HL-60/S4 (cell line): Measurements from ENCODE around the gene MRC2.
"Not testable (repeated sequence)": the region's sequence is repeated elsewhere in the genome, so short reads cannot be mapped to it uniquely, and the experiment has no call there.

Experiments
- in situ Hi-C: fragments of 300-500 bp; cut with MboI; formaldehyde crosslinking; loops from 2 replicates; pipeline ENCODE4 v1.14.3; 2022; ENCODE audit warnings: low sequenced_read_pairs

The MRC2 gene

GRCh38 chr17:62696726-62697490 is 69.4 kb downstream of the MRC2 start:
- in situ Hi-C loops, result no loop called here

GRCh38 chr17:62698459-62698858 is 71.0 kb downstream of the MRC2 start:
- in situ Hi-C loops, result not testable (repeated sequence)

DNA sequence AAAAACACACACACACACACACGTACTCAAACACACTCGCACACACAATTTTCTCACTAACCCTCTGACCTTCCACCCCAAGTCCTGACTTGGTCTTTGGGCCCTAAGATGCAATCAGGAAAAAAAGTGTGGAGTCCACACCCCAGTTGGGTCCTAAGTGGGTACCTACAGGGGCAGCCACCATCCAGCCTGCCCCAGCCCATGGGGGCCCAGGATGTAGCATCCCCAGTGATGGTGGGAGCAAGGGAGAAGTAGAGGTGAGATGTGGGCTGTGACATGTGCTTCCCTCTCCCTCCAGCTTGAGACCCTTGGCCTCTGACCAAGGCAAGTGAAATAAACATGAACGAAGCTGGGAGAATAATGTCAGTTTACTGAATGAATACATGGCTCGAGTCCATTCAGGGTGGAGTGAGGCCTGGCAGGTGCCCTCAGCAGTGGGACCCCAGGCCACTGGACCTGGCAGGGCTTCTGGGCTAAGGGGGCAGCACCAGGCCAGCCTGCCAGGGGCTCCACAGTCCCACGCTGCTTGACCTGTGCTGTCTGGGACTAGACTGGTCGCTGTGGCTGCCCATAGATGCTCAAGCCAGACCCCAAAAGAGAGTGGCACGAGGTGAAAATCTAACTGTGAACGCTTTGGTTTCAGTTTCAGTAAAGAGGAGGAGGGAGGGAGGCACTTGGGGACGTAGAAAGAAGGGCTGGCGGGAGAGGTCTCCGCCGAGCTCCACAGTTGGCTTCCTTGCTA is 73.7 kb downstream of the MRC2 start:
- in situ Hi-C loops, result loop anchor here (10.0 to 25.0 kb wide), 2 partner anchors 261 to 714 kb away; partner anchors contain the start of gene TANC2

- in situ Hi-C loops, result loop anchor here (10.0 to 25.0 kb wide), 2 partner anchors 261 to 713 kb away; partner anchors contain the start of gene TANC2
These were observed 74.2 kb downstream of the MRC2 start for GRCh38 chr17:62701706-62702085.

GRCh38 chr17:62702746-62703260 is 75.3 kb downstream of the MRC2 start:
- in situ Hi-C loops, result loop anchor here (10.0 to 25.0 kb wide), 2 partner anchors 259 to 712 kb away; partner anchors contain the start of gene TANC2

DNA sequence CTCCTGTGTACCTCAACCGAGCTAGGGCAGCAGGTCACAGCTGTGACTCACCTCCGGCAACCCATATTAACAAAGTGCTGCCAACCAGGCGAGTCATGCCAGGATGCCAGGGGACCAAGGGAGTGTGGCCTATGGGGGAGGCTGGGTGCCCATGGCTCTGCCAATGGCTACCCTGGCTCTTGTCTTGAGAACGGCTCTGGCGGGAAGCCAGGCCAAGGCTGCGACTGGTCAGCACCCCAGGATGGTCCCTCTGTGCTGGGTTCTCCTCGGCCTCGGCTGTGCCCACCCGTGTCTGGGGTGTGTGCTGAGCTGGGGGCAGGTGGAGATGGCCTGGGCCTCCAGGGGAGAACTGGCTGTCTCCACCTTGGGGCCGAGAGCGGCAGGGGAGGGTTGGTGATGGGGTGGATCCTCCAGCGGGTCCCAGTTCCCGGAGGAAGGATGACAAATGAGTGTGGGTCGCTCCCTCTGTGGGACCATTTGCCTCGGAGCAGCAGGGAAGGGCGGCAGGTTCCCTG is 75.8 kb downstream of the MRC2 start:
- in situ Hi-C loops, result loop anchor here (10.0 to 25.0 kb wide), 2 partner anchors 259 to 711 kb away; partner anchors contain the start of gene TANC2

DNA sequence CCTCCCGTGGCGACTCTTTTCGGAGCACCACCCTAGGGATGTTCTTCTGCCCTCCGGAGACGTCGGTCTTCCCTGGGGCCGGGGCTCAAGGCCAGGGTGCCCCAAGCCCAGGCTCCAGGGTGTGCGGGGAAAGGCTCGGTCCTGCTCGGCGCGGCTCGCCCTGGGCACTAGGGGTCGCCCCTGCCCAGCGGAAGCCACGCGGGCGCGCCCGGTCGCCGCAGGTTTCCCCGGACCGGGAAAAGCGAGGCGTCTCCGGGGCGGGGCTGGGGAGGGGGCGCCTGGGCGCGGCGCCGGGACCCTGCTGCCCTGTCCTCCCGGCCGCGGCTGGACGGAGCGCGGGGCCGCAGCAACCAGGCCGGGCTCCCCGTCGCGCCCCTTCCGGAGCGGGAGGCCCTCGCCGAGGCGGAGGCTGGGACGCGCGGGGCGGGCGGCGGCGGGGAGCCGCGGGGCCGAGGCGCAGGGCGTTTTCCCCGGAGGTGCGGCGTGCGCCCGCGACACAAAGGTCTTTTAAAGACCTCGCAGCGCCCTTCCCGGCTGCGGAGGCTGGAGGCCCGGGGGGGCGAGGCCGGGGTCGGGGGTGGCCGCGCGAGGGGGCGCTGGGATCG is 76.4 kb downstream of the MRC2 start:
- in situ Hi-C loops, result loop anchor here (10.0 to 25.0 kb wide), 2 partner anchors 258 to 711 kb away; partner anchors contain the start of gene TANC2

DNA sequence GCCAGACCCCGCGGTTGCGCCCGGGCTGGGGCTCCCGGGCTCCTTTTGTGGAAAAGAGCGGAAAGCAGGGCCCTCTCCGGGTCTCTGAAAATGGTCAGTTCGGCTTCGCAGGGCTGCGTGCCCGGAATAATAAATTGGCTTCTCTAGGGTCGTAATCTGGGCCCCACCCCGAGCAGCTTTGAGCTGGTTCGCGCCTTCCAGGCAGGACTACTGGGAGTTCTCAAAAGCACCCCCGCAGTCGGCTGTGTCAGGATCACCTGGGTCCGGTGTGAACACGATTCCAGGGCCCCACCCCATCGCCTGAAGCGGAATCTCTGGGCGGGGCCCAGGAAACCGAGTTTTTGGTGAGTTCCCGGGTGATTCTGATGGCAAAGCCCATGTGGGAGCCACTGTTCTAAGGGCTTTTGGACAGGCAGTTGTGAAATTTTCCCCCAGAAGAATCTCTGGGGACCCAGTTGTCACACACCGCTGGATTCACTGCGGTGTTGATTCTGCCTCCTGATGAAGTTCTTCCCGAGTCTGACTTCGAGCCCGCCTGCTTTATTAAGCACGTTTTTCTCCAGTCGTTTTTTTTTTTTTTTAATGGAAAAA is 77.0 kb downstream of the MRC2 start:
- in situ Hi-C loops, result loop anchor here (10.0 to 25.0 kb wide), 2 partner anchors 258 to 710 kb away; partner anchors contain the start of gene TANC2

- in situ Hi-C loops, result loop anchor here (10.0 to 25.0 kb wide), 2 partner anchors 257 to 710 kb away; partner anchors contain the start of gene TANC2
These were observed 77.8 kb downstream of the MRC2 start for GRCh38 chr17:62705156-62705777.

GRCh38 chr17:62705778-62706597 is 78.5 kb downstream of the MRC2 start:
- in situ Hi-C loops, result loop anchor here (10.0 to 25.0 kb wide), 2 partner anchors 256 to 709 kb away; partner anchors contain the start of gene TANC2

GRCh38 chr17:62706598-62707424 is 79.3 kb downstream of the MRC2 start:
- in situ Hi-C loops, result loop anchor here (10.0 to 25.0 kb wide), 2 partner anchors 255 to 708 kb away; partner anchors contain the start of gene TANC2

DNA sequence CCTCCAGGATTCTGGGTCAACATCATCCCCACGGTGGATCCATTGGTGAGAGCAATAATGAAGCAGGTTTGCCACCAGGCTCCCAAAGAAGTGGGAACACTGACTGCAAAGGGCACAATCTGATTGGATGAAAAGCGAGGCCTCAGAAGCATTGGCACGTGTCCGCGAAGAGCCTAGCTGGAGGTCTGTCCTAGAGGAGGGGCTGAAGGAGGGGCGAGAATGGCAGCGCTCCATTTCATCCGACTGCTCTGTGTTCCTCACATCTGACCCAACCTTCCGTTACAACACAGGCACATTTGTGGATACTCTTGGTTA is 79.9 kb downstream of the MRC2 start:
- in situ Hi-C loops, result loop anchor here (10.0 to 25.0 kb wide), 2 partner anchors 255 to 707 kb away; partner anchors contain the start of gene TANC2

GRCh38 chr17:62708587-62708986 is 81.1 kb downstream of the MRC2 start:
- in situ Hi-C loops, result loop anchor here (10.0 to 25.0 kb wide), 2 partner anchors 254 to 706 kb away; partner anchors contain the start of gene TANC2

DNA sequence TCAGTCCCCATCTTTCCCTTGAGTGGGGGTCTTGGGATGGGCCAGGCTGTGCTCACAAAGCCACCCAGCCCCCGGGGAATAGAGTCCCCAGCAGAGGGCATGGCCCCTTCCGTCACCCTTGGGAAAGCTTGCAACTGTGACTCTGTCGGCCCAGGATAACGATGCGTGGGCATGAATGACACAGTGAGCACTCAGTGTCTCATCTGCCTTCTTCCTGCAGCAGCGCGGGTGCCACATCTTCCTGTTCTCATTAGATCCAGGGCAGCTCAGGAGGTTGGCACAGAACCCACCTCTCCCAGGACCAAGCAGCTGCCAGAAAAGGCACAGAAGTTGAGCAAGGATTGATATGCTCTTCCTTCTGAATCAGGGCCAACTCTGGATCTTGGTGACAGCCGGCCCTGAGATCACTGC is 84.7 kb downstream of the MRC2 start:
- in situ Hi-C loops, result loop anchor here (25.0 kb wide), 1 partner anchor 250 kb away; the partner anchor contains the start of gene TANC2

DNA sequence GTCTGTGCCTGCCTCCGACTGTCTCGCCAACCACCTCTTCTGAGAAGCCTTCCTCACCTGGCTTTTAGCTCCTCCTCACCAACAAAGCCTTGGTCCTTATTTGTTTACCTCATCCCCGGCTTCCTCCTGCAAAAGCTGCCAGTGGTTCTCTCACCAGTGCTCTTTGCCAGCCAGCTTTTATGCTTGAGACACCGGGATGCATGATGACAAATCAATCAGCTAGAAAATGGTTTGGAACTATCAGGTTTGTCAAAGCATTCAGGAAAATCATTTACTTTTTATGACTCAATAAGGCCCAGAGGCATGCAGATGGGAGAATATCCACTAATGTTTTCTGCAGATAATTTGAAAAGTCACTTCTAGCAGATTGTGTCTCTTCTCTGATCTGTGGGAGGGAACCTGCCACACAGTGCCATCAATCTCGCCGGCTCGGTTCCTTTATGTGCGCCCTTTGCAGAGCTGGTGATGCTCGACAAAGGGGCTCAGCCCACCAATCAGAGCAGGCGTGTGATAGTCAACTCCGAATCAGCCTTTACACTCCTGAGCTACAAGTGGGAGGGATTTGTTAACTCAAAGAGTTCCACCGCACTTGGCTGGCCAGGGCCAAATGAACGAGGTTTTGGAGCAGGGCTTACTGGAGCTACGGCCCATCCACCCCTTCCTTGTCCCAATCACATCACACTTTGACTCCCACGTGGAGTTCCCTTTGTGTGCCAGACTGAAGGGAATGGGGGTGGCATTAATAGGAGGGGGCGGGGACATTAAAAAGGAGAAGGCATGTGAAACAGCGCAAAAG is 85.8 kb downstream of the MRC2 start:
- in situ Hi-C loops, result loop anchor here (25.0 kb wide), 1 partner anchor 249 kb away; the partner anchor contains the start of gene TANC2

DNA sequence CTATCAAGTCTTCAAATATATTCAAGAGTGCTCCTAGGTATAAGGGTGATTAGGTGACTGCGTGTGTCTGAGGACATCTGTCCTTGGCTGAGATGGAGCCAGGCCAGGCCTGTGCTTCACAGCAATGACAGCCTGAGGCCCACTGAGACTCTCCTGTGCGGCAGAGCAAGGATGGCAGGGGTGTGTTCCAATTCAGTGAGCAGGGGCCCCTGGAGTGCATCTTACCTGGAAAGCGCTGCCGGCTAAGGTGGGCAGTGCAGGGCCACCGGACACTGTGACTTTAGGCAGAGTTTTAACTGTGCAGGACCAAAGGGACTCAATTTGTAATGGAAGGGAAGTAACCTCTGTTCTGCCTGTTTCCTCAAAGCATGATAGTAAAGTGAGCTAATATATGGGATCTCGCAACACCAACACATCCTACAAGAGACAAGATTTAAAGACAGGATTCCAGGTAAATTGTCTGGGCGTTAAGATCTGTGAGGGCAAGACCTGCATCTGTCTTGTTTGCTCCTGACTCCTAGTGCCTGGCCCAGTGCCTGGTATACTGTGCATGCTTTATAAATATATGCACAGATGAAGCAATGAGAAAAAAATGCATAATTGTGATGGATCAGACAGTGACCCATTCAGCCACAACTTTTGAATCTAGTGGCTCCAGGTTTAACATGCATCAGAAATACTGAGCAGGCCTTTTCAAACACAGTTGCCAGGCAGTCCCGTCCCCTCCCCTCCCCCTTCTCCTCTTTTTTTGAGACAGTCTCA is 86.7 kb downstream of the MRC2 start:
- in situ Hi-C loops, result loop anchor here (25.0 kb wide), 1 partner anchor 248 kb away; the partner anchor contains the start of gene TANC2
